ENCODE results near the gene HDDC3. TPM values are rescaled to one million over a fixed set of nuclear protein-coding genes. Genes with fewer than 3 reads are reported as not detected.

HDDC3 gene
- total RNA-seq, 1 experiment from 2014 or later, result 13.3 TPM

DNA sequence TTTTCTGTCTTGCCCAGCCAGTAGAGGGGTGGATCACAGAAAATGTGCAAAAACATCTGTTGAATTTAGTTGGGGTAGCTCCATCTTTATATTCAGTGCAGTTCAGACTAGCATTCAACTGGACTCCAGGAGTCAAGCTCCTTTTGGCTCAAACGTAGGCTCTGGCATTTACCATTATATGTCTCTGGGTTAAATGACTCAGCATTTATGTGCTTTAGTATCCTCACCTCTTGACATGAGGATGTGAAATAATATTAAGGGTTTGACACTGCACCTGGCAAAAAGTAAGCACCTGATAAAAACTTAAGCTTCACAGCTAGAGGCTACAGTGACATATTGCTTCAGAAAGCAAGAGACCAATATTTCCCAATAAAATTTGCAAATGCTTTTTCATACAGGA, 47.2 kb upstream of the HDDC3 start:
- Mint-ChIP-seq H3K9me3 (no peaks in the 10 kb centered on the region), H3K27me3 (ENCODE audit: low read depth) (no peaks in the 10 kb centered on the region; the same call in 1 of the 2 replicates), H3K36me3 (ENCODE audit: insufficient read depth in 1 of 3, low read depth in 3 of 3) (peaks cover 66 to 94% (median 94%) of the 10 kb centered on the region in 3 experiments), H3K27ac (no peak overlapping the region), H3K4me1 (no peaks in the 10 kb centered on the region), H3K4me3 (no peak overlapping the region)
- no peaks in the 10 kb centered on the region for H3K23me2 ChIP-seq (ENCODE audit: insufficient read length, low read depth, low read length, poor library complexity, severe bottlenecking)
- no peak overlapping the region for H4K8ac ChIP-seq (replicated peaks; ENCODE audit: insufficient read length, low read depth, low read length)
- WGBS (ENCODE audit: extremely low coverage, insufficient read length, low lambda C conversion rate), result no CpG with 5 or more reads among the region's 1 CpG
- H2BK5ac ChIP-seq (ENCODE audit: insufficient read length, low read length), result no peak overlapping the region
- no peak overlapping the region for H2BK20ac ChIP-seq (ENCODE audit: low read depth, low read length, poor library complexity, severe bottlenecking)
- no peak overlapping the region for H4K5ac ChIP-seq (ENCODE audit: insufficient read length, low read depth, low read length)
- no peak for DNase-seq
- no peak overlapping the region for H3K27ac ChIP-seq (ENCODE audit: insufficient read length, low read depth, low read length)
- no peak overlapping the region for H2AFZ ChIP-seq (ENCODE audit: low read length)
- no peak overlapping the region for H4K91ac ChIP-seq (ENCODE audit: insufficient read length, low read depth, low read length)
- no peak overlapping the region for H3T11ph ChIP-seq (ENCODE audit: low read length)
- no peaks in the 10 kb centered on the region for H3K9me3 ChIP-seq (ENCODE audit: control insufficient read depth, low read depth, low read length)
- H3K79me2 ChIP-seq (ENCODE audit: insufficient read depth, low read length), result no peaks in the 10 kb centered on the region; the same call in 1 of the 2 replicates
- no peak overlapping the region for H2BK12ac ChIP-seq (ENCODE audit: insufficient read length, low read depth, low read length)
- H3K56ac ChIP-seq (ENCODE audit: insufficient read length, low read depth, low read length), result no peak overlapping the region
- no peak overlapping the region for H3K4ac ChIP-seq (ENCODE audit: low read depth, low read length)
- peaks cover 7% of the 10 kb centered on the region for H3K79me1 ChIP-seq (ENCODE audit: insufficient read depth, low read depth, low read length, poor library complexity, severe bottlenecking)
- TF ChIP-seq, protein P1, sequence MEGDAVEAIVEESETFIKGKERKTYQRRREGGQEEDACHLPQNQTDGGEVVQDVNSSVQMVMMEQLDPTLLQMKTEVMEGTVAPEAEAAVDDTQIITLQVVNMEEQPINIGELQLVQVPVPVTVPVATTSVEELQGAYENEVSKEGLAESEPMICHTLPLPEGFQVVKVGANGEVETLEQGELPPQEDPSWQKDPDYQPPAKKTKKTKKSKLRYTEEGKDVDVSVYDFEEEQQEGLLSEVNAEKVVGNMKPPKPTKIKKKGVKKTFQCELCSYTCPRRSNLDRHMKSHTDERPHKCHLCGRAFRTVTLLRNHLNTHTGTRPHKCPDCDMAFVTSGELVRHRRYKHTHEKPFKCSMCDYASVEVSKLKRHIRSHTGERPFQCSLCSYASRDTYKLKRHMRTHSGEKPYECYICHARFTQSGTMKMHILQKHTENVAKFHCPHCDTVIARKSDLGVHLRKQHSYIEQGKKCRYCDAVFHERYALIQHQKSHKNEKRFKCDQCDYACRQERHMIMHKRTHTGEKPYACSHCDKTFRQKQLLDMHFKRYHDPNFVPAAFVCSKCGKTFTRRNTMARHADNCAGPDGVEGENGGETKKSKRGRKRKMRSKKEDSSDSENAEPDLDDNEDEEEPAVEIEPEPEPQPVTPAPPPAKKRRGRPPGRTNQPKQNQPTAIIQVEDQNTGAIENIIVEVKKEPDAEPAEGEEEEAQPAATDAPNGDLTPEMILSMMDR (conservative IDR thresholded peaks at IDR 0.05), result no peak
- H2BK15ac ChIP-seq (ENCODE audit: low read depth, low read length), result no peak overlapping the region
- no peaks in the 10 kb centered on the region for H3K4me1 ChIP-seq (ENCODE audit: insufficient read depth, low read length)
- H3K18ac ChIP-seq (ENCODE audit: insufficient read length, low read depth, low read length), result no peak overlapping the region
- no peak overlapping the region for H2BK120ac ChIP-seq (ENCODE audit: low read depth, low read length, poor library complexity, severe bottlenecking)
- H4K20me1 ChIP-seq (ENCODE audit: control insufficient read depth, insufficient read depth, insufficient read length), result no peaks in the 10 kb centered on the region
- H3K27me3 ChIP-seq (ENCODE audit: insufficient read depth, low read length), result no peaks in the 10 kb centered on the region
- no peak overlapping the region for H3K4me2 ChIP-seq (ENCODE audit: insufficient read depth, insufficient read length, low read length)
- H3K23ac ChIP-seq (ENCODE audit: insufficient read length, low read depth, low read length), result no peak overlapping the region
- no peak overlapping the region for H3K9ac ChIP-seq (ENCODE audit: extremely low read depth, insufficient read length, low read length)
- no peak overlapping the region for H2AK5ac ChIP-seq (ENCODE audit: insufficient read length, low read length)
- H3K14ac ChIP-seq (ENCODE audit: insufficient read depth, low read length), result no peak overlapping the region
